ENCODE results near the gene KDELR3.

Gene KDELR3

GRCh38 chr22:38455530-38456271 is 12.2 kb upstream of the KDELR3 start:
- DNase-seq (ENCODE audit: extremely low read depth, low read depth): no peak
- H3K4me3 ChIP-seq (replicated peaks; ENCODE audit: low read depth, low read length): peak overlapping the region; percentile 27
- TF ChIP-seq CTCF (IDR thresholded peaks at IDR 0.05; ENCODE audit: low read depth, low read length, missing control alignments): no peak

- no peak for TF ChIP-seq CTCF (IDR thresholded peaks at IDR 0.05; ENCODE audit: low read depth, low read length, missing control alignments)
- no peak overlapping the region for H3K4me3 ChIP-seq (replicated peaks; ENCODE audit: low read depth, low read length)
- no peak for DNase-seq (ENCODE audit: extremely low read depth, low read depth)
These were observed 11.5 kb upstream of the KDELR3 start for GRCh38 chr22:38456272-38456835.

- H3K4me3 ChIP-seq (replicated peaks; ENCODE audit: low read depth, low read length): no peak overlapping the region
- no peak for DNase-seq (ENCODE audit: extremely low read depth, low read depth)
- TF ChIP-seq CTCF (IDR thresholded peaks at IDR 0.05; ENCODE audit: low read depth, low read length, missing control alignments): no peak
These were observed 10.8 kb upstream of the KDELR3 start for GRCh38 chr22:38456841-38457699.

GRCh38 chr22:38460426-38460840 is 7.5 kb upstream of the KDELR3 start:
- H3K4me3 ChIP-seq (replicated peaks; ENCODE audit: low read depth, low read length): no peak overlapping the region
- TF ChIP-seq CTCF (IDR thresholded peaks at IDR 0.05; ENCODE audit: low read depth, low read length, missing control alignments): no peak
- no peak for DNase-seq (ENCODE audit: extremely low read depth, low read depth)

- no peak overlapping the region for H3K4me3 ChIP-seq (replicated peaks; ENCODE audit: low read depth, low read length)
- no peak for TF ChIP-seq CTCF (IDR thresholded peaks at IDR 0.05; ENCODE audit: low read depth, low read length, missing control alignments)
- no peak for DNase-seq (ENCODE audit: extremely low read depth, low read depth)
These were observed 6.9 kb upstream of the KDELR3 start for GRCh38 chr22:38461057-38461413.

- no peak overlapping the region for H3K4me3 ChIP-seq (replicated peaks; ENCODE audit: low read depth, low read length)
- peak; percentile 35 for DNase-seq (ENCODE audit: extremely low read depth, low read depth)
- TF ChIP-seq CTCF (IDR thresholded peaks at IDR 0.05; ENCODE audit: low read depth, low read length, missing control alignments): no peak
These were observed 6.3 kb upstream of the KDELR3 start for GRCh38 chr22:38461414-38462081.

All from HFF-Myc (cell line).